DOHH2 (cell line): Measurements from ENCODE around the gene S100A4.
"Not testable (repeated sequence)": the region's sequence is repeated elsewhere in the genome, so short reads cannot be mapped to it uniquely, and the experiment has no call there.

Source experiments
- H3F3A ChIP-seq: fragments of 200-600 bp; sonication (generic), shearing (Covaris generic); 2 replicates; pipeline ENCODE4 v1.6.0; 2016; ENCODE audit warnings: antibody characterized with exemption, mild to moderate bottlenecking; ENCODE audit not compliant: control insufficient read depth, insufficient read depth
- H3K27ac ChIP-seq: fragments of 200-600 bp; sonication (generic); 2 replicates; pipeline ENCODE4 v1.5.1; 2014; ENCODE audit warnings: low read depth, mild to moderate bottlenecking, low read length, moderate library complexity
- H3K27me3 ChIP-seq: fragments of 200-600 bp; sonication (generic); 2 replicates; pipeline ENCODE4 v1.6.1; 2014; ENCODE audit warnings: mild to moderate bottlenecking, low read length, mixed read lengths; ENCODE audit not compliant: control insufficient read depth
- H3K36me3 ChIP-seq: fragments of 200-600 bp; sonication (generic); 2 replicates; pipeline ENCODE4 v1.6.1; 2014; ENCODE audit warnings: mild to moderate bottlenecking, low read length, moderate library complexity, mixed read lengths; ENCODE audit not compliant: control insufficient read depth
- H3K4me1 ChIP-seq: fragments of 200-600 bp; sonication (generic); 2 replicates; pipeline ENCODE4 v1.6.1; 2014; ENCODE audit warnings: mild to moderate bottlenecking, low read length, mixed read lengths; ENCODE audit not compliant: control insufficient read depth
- H3K4me2 ChIP-seq: fragments of 200-600 bp; sonication (generic); 2 replicates; pipeline ENCODE4 v1.6.0; 2014; ENCODE audit warnings: mild to moderate bottlenecking, low read length, moderate library complexity
- H3K4me3 ChIP-seq: fragments of 200-600 bp; sonication (generic); 2 replicates; pipeline ENCODE4 v1.5.1; 2014; ENCODE audit warnings: mild to moderate bottlenecking, low read length, mixed read lengths
- H3K79me2 ChIP-seq: fragments of 200-600 bp; sonication (generic); 2 replicates; pipeline ENCODE4 v1.6.1; 2014; ENCODE audit warnings: mild to moderate bottlenecking, low read length, mixed read lengths; ENCODE audit not compliant: control insufficient read depth
- H3K9me2 ChIP-seq: fragments of 200-600 bp; sonication (generic); replicated peaks from 2 replicates; pipeline ENCODE4 v1.6.1; 2014; ENCODE audit warnings: mild to moderate bottlenecking, low read length, mixed read lengths; ENCODE audit not compliant: control insufficient read depth
- H3K9me3 ChIP-seq: fragments of 200-600 bp; sonication (generic); 2 replicates; pipeline ENCODE4 v1.6.1; 2014; ENCODE audit warnings: antibody characterized with exemption, low read length, mixed read lengths; ENCODE audit not compliant: control insufficient read depth, insufficient read depth
- H4K20me1 ChIP-seq: fragments of 200-600 bp; sonication (generic); 2 replicates; pipeline ENCODE4 v1.6.0; 2014; ENCODE audit warnings: low read depth, mild to moderate bottlenecking, antibody characterized with exemption, low read length, moderate library complexity; ENCODE audit not compliant: control insufficient read depth, insufficient read depth
- CTCF ChIP-seq: fragments of 200-600 bp; sonication (generic); IDR thresholded peaks from one replicate; pipeline ENCODE4 v1.5.1; 2014; ENCODE audit warnings: antibody characterized with exemption, mild to moderate bottlenecking, low read depth, low read length; ENCODE audit not compliant: poor library complexity, severe bottlenecking
- EZH2phosphoT487 ChIP-seq: fragments of 200-600 bp; sonication (generic); IDR thresholded peaks from 2 replicates; pipeline ENCODE4 v1.6.1; 2017; ENCODE audit warnings: borderline replicate concordance, mild to moderate bottlenecking, antibody characterized with exemption, low read length, moderate library complexity, mixed read lengths

S100A4 gene

DNA sequence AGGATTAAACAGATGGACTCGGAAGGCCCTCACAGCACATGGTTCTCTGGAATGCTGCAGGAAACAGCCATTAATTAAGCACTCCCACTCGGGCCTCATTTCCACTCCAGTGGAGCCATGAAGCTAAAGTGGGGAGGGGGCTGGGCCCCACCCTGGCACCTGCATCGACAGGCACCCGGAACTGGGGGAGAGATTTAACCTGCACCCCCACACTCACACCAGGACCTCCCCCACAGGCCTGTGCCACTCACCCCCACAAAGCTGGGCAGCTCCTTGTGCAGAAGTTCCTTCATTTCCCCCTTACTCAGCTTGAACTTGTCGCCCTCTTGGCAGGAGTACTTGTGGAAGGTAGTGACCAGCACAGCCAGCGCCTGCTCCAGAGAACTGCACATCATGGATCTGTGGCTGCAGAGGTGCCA lies 17.9 kb upstream of the S100A4 start:
- Histone ChIP-seq H3K4me3 (no peak overlapping the region), H3K36me3 (no peaks in the 10 kb centered on the region), H3K4me2 (no peak overlapping the region), H3K9me3 (no peaks in the 10 kb centered on the region), H4K20me1 (no peaks in the 10 kb centered on the region), H3K4me1 (peaks cover 6% of the 10 kb centered on the region), H3K9me2 (no peaks in the 10 kb centered on the region), H3F3A (no peaks in the 10 kb centered on the region), H3K79me2 (no peaks in the 10 kb centered on the region), H3K27ac (no peak overlapping the region), H3K27me3 (no peaks in the 10 kb centered on the region)
- no peak for TF ChIP-seq EZH2phosphoT487
- TF ChIP-seq CTCF = no peak

- H3K9me3 ChIP-seq, H3K4me2 ChIP-seq, H3F3A ChIP-seq, H3K4me3 ChIP-seq, H3K9me2 ChIP-seq, H3K4me1 ChIP-seq, H3K36me3 ChIP-seq, H4K20me1 ChIP-seq, H3K27ac ChIP-seq, H3K27me3 ChIP-seq, H3K79me2 ChIP-seq: not testable (repeated sequence)
Observed at GRCh38 chr1:153562021-153562420, 16.4 kb upstream of the S100A4 start.

DNA sequence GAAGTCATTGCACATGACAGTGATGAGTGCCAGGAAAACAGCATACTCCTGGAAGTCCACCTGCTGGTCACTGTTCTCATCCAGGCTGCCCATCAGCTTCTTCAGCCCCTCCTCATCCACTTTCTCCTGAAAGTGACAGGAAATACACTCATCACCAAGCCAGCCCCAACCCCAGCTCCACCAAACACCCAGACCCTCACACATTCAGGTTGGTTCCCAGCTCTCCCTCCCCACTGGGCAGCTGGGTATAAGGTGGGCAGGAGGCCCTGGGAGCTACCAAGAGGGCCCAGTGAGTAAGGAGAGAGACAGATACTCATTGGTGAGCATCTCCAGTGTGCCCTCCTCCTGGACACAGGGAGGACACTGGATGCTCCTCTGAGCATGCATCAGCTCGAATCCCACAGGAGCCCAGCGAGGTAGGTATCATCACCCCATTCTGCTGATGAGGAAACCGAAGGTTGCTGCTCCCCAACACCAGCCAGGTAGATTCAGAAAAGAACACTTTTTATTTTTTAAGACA lies 15.9 kb upstream of the S100A4 start:
- H3K4me1 ChIP-seq = peaks cover 6% of the 10 kb centered on the region
- no peaks in the 10 kb centered on the region for H3K9me2 ChIP-seq
- TF ChIP-seq CTCF (no peak), EZH2phosphoT487 (no peak)
- no peaks in the 10 kb centered on the region for H3K27me3 ChIP-seq
- no peaks in the 10 kb centered on the region for H4K20me1 ChIP-seq
- no peaks in the 10 kb centered on the region for H3K9me3 ChIP-seq
- H3F3A ChIP-seq = no peaks in the 10 kb centered on the region
- H3K27ac ChIP-seq = no peak overlapping the region
- H3K79me2 ChIP-seq = no peaks in the 10 kb centered on the region
- H3K4me2 ChIP-seq = no peak overlapping the region
- no peak overlapping the region for H3K4me3 ChIP-seq
- no peaks in the 10 kb centered on the region for H3K36me3 ChIP-seq

GRCh38 chr1:153560771-153561465 lies 15.3 kb upstream of the S100A4 start:
- H4K20me1 ChIP-seq = no peaks in the 10 kb centered on the region
- peaks cover 4% of the 10 kb centered on the region for H3K4me1 ChIP-seq
- H3K27ac ChIP-seq = no peak overlapping the region
- no peaks in the 10 kb centered on the region for H3K9me2 ChIP-seq
- H3K79me2 ChIP-seq = no peaks in the 10 kb centered on the region
- H3F3A ChIP-seq = no peaks in the 10 kb centered on the region
- H3K4me3 ChIP-seq = no peak overlapping the region
- no peaks in the 10 kb centered on the region for H3K27me3 ChIP-seq
- no peaks in the 10 kb centered on the region for H3K9me3 ChIP-seq
- no peak for TF ChIP-seq CTCF
- TF ChIP-seq EZH2phosphoT487 = no peak
- H3K4me2 ChIP-seq = no peak overlapping the region
- no peaks in the 10 kb centered on the region for H3K36me3 ChIP-seq
